Spinal cord (tissue), 10 donors: ENCODE results near the gene TLDC2. TPM values are rescaled to one million over a fixed set of nuclear protein-coding genes. Genes with fewer than 3 reads are reported as not detected.
"Not testable (repeated sequence)": the region's sequence is repeated elsewhere in the genome, so short reads cannot be mapped to it uniquely, and the experiment has no call there.

Source experiments
- DNase-seq, 6 donors: peaks; one replicate each; pipeline versions ENCODE4 v3.0.0 to v3.0.0-alpha.2; 2013 to 2015; ENCODE audit warnings: low spot score in 6 of 6, low read depth in 4 of 6
- H3K27ac ChIP-seq: one replicate; pipeline ENCODE4 v1.5.1; 2013; ENCODE audit warnings: low read depth, low read length, control low read depth
- H3K27me3 ChIP-seq: one replicate; pipeline ENCODE4 v1.6.1; 2013; ENCODE audit warnings: low read length; ENCODE audit not compliant: control insufficient read depth, insufficient read depth
- H3K36me3 ChIP-seq: one replicate; pipeline ENCODE4 v1.6.1; 2013; ENCODE audit warnings: low read length; ENCODE audit not compliant: control insufficient read depth, insufficient read depth
- H3K4me1 ChIP-seq: one replicate; pipeline ENCODE4 v1.6.1; 2013; ENCODE audit warnings: low read length; ENCODE audit not compliant: control insufficient read depth, insufficient read depth
- H3K4me3 ChIP-seq: one replicate; pipeline ENCODE4 v1.5.1; 2013; ENCODE audit warnings: low read depth, low read length, control low read depth
- H3K9me3 ChIP-seq: one replicate; pipeline ENCODE4 v1.6.1; 2013; ENCODE audit warnings: low read length; ENCODE audit not compliant: control insufficient read depth, insufficient read depth
- WGBS: methylation state at CpG from one replicate; pipeline ENCODE4 v1.1.5; 2013; ENCODE audit warnings: missing lambda C conversion rate; ENCODE audit not compliant: insufficient coverage; 5-methylcytosine and 5-hydroxymethylcytosine counted together
- polyA plus RNA-seq, 2 donors: library from polyadenylated mRNA; unstranded; fragments of 120-200 nt; gene quantifications; one replicate each; pipeline ENCODE4 v1.2.1, GENCODE V29; 2013; ENCODE audit not compliant: insufficient read length in 2 of 2
- total RNA-seq, 2 donors: library from RNA; depleted of rRNA in 1 of 2; stranded (reverse); fragments of 120-200 nt in 1 of 2; fragments of >200 nt in 1 of 2; gene quantifications; one replicate each; pipeline versions ENCODE4 v1.2.3 to v1.2.4, GENCODE V29; 2013 to 2014
- donor health status: healthy.

Gene TLDC2
- total and polyA plus RNA-seq, 4 donors = 0.28 to 2.5 (median 0.67) TPM

GRCh38 chr20:36920334-36920730, 44.4 kb downstream of the TLDC2 start:
- Histone ChIP-seq H3K36me3 (peaks cover 27% of the 10 kb centered on the region), H3K27ac (no peak overlapping the region), H3K9me3 (no peaks in the 10 kb centered on the region), H3K27me3 (no peaks in the 10 kb centered on the region), H3K4me3 (no peak overlapping the region), H3K4me1 (no peaks in the 10 kb centered on the region)
- WGBS = 88% methylated on average over 7 of the region's 8 CpGs
- no peak for DNase-seq

DNA sequence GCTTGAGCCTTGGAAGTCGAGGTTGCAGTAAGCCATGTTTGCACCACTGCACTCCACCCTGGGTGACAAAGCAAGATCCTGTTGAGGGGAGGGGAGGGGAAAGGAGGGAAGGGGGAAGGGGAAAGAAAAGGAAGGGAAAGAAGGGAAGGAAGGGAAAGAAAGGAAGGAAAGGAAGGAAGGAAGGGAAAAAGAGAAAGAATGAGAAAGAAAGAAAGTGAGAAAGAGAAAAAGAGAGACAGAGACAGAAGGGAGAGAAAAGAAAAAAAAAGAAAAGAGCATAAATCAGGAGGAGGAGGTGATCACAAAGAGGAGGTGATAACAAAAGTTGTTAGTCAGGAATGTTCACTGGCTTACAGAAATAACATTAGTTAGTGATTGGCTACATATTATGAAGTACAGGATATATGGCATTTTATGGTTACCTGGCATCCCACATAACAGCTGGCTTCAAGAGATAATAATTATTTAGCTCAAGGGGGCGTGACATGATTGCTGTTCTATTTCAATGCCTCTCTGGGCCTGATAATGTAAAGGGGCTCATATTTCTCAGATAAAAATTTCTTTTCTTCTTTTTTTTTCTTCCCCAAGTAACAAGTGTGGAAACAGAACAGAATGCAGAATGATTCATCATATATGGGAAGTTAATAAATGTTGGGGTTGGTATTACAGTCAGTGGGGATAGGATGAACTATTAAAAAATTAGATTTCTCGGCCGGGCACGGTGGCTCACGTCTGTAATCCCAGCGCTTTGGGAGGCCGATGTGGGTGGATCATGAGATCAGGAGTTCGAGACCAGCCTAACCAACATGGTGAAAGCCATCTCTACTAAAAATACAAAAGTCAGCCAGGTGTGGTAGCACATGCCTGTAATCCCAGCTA, 48.5 kb downstream of the TLDC2 start:
- Histone ChIP-seq H3K36me3 (peaks cover 26% of the 10 kb centered on the region), H3K4me1 (no peaks in the 10 kb centered on the region), H3K9me3 (no peaks in the 10 kb centered on the region), H3K27me3 (no peaks in the 10 kb centered on the region), H3K27ac (no peak overlapping the region), H3K4me3 (no peak overlapping the region)
- 62% methylated on average over 5 of the region's 9 CpGs for WGBS
- DNase-seq = no peak

DNA sequence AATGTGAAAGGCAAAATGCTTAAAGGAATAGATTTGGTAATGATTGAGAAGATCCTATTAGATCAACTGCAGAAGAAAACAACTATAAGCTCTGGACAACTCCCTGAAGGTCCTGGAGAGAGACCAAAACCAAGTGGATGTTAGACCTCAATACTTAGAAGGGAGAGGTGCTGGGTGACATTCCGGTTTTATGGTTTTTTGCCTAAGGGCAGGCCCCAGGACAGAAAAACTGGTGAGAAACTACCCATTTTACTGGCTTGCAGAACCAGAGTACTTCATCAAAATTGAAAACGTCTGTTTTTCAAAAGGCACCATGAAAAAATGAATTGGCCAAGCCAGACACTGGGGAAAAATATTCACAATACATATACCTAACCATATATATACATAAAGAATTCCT, 49.3 kb downstream of the TLDC2 start:
- Histone ChIP-seq H3K4me1 (no peaks in the 10 kb centered on the region), H3K27ac (no peak overlapping the region), H3K4me3 (no peak overlapping the region), H3K36me3 (peaks cover 30% of the 10 kb centered on the region), H3K27me3 (no peaks in the 10 kb centered on the region), H3K9me3 (no peaks in the 10 kb centered on the region)
- no CpG with 5 or more reads among the region's 2 CpGs for WGBS
- DNase-seq = no peak

- Histone ChIP-seq H3K27ac (no peak overlapping the region), H3K36me3 (peaks cover 29% of the 10 kb centered on the region), H3K4me1 (no peaks in the 10 kb centered on the region), H3K9me3 (no peaks in the 10 kb centered on the region), H3K4me3 (no peak overlapping the region), H3K27me3 (no peaks in the 10 kb centered on the region)
- WGBS = no CpG with 5 or more reads among the region's 6 CpGs
- DNase-seq = no peak
Observed at GRCh38 chr20:36926653-36927200, 50.8 kb downstream of the TLDC2 start.

- WGBS = no CpG with 5 or more reads among the region's 1 CpG
- no peaks in the 10 kb centered on the region for H3K4me1 ChIP-seq
- H3K27me3 ChIP-seq = no peaks in the 10 kb centered on the region
- no peak for DNase-seq
- H3K27ac ChIP-seq = no peak overlapping the region
- no peak overlapping the region for H3K4me3 ChIP-seq
- no peaks in the 10 kb centered on the region for H3K9me3 ChIP-seq
- peaks cover 36% of the 10 kb centered on the region for H3K36me3 ChIP-seq
Observed at GRCh38 chr20:36927704-36928103, 51.8 kb downstream of the TLDC2 start.

DNA sequence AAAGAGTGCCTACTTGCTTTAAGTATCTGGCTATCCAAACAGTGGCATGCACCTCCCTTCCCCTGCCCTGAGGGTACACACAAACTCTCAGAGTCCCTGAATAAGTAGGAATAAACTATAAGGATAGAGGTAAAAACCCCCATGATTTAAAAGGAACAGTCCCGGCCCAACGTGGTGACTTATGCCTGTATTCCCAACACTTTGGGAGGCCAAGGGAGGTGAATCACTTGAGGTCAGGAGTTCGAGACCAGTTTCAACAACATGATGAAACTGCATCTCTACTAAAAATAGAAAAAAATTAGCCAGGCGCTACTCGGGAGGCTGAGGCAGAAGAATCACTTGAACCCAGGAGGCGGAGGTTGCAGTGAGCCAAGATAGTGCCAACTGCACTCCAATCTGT, 53.4 kb downstream of the TLDC2 start:
- WGBS = 90% methylated on average over 3 of the region's 6 CpGs
- H3K4me1 ChIP-seq = no peaks in the 10 kb centered on the region
- H3K9me3 ChIP-seq = no peaks in the 10 kb centered on the region
- H3K27ac ChIP-seq = no peak overlapping the region
- no peak for DNase-seq
- H3K4me3 ChIP-seq = no peak overlapping the region
- H3K27me3 ChIP-seq = no peaks in the 10 kb centered on the region
- H3K36me3 ChIP-seq = peaks cover 41% of the 10 kb centered on the region

DNA sequence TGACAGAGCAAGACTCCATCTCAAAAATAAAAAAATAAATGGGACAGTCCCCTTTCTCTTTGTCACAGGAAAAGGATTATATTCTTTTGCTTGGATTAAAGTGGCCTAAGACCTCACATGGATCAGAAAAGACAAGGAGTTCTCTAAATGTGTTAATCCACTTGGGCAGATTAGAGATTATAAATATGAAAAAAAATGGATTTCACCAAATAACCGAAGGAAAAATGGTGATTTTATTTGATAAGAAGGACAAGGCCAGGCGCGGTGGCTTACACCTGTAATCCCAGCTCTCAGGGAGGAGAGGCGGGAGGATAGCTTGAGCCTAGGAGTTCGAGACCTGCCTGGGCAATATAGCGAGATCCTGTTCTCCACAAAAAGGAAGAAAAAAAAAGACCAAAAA, 53.8 kb downstream of the TLDC2 start:
- Histone ChIP-seq H3K27ac (no peak overlapping the region), H3K36me3 (peaks cover 42% of the 10 kb centered on the region), H3K27me3 (no peaks in the 10 kb centered on the region), H3K4me1 (no peaks in the 10 kb centered on the region), H3K4me3 (no peak overlapping the region), H3K9me3 (no peaks in the 10 kb centered on the region)
- whole genome bisulfite sequencing = 100% methylated on average over 1 of the region's 6 CpGs
- DNase-seq = no peak

GRCh38 chr20:36932067-36932466, 56.1 kb downstream of the TLDC2 start:
- not testable (repeated sequence) for H3K9me3 ChIP-seq, H3K4me3 ChIP-seq, H3K4me1 ChIP-seq, H3K27ac ChIP-seq, H3K27me3 ChIP-seq, DNase-seq
- 95% methylated on average over 7 of the region's 12 CpGs for WGBS
- H3K36me3 ChIP-seq = peaks cover 51% of the 10 kb centered on the region

GRCh38 chr20:36932476-36933426, 56.8 kb downstream of the TLDC2 start:
- 94% methylated on average over 4 of the region's 11 CpGs for WGBS
- DNase-seq = no peak
- Histone ChIP-seq H3K27ac (no peak overlapping the region), H3K36me3 (peaks cover 45% of the 10 kb centered on the region), H3K4me3 (no peak overlapping the region), H3K4me1 (no peaks in the 10 kb centered on the region), H3K9me3 (no peaks in the 10 kb centered on the region), H3K27me3 (no peaks in the 10 kb centered on the region)
